GM19043 (cell line): ENCODE measurements around the gene IL17RC.
"Not testable (repeated sequence)": the region's sequence is repeated elsewhere in the genome, so short reads cannot be mapped to it uniquely, and the experiment has no call there.

Source experiments
- ATAC-seq: cut with Tn5 transposase; IDR thresholded peaks from one replicate; pipeline ENCODE4 v1.9.1; 2021; ENCODE audit warnings: low read depth; ENCODE audit not compliant: unreplicated experiment

The IL17RC gene, protein sequence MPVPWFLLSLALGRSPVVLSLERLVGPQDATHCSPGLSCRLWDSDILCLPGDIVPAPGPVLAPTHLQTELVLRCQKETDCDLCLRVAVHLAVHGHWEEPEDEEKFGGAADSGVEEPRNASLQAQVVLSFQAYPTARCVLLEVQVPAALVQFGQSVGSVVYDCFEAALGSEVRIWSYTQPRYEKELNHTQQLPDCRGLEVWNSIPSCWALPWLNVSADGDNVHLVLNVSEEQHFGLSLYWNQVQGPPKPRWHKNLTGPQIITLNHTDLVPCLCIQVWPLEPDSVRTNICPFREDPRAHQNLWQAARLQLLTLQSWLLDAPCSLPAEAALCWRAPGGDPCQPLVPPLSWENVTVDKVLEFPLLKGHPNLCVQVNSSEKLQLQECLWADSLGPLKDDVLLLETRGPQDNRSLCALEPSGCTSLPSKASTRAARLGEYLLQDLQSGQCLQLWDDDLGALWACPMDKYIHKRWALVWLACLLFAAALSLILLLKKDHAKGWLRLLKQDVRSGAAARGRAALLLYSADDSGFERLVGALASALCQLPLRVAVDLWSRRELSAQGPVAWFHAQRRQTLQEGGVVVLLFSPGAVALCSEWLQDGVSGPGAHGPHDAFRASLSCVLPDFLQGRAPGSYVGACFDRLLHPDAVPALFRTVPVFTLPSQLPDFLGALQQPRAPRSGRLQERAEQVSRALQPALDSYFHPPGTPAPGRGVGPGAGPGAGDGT

GRCh38 chr3:9916734-9917680 is at the start of gene IL17RC:
TSS of gene IL17RC (plus strand) at chr3:9917098. CDS start at chr3:9917316, 218 bp downstream.
- ATAC-seq = no peak

DNA sequence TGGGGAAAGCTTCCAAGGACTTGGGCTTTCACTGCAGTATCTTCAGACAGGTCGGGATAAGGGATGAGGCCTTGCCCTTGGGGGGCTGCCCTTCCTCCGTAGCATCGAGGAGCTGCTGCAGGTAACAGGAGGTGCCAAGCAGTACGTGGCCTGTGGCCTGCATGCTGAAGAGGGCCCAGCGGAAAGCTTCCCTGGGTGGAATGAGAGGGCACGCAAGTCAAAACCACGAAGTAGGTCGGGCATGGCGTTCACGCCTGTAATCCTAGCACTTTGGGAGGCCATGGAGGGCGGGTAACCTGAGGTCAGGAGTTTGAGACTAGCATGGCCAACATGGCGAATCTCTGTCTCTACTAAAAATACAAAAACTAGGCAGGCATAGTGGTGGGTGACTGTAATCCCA is 49.8 kb upstream of the IL17RC start:
- ATAC-seq = no peak

- no peak for ATAC-seq
Measured at GRCh38 chr3:9869955-9870354, 46.9 kb upstream of the IL17RC start.

DNA sequence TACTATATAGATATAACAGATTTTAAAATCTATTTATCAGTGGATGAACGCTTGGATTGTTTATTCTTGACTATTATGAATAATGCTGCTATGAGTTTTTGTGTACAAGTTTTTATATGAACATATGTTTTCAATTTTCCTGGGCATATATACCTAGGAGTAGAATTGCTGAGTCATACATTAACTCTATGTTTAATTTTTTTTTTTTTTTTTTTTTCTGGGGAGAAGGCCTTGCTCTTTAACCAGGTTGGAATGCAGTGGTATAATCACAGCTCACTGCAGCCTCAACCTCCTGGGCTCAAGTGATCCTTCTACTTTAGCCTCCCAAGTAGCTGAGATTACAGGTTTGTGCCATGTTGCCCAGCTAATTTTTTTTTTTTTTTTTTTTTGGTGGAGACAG is 45.9 kb upstream of the IL17RC start:
- ATAC-seq = no peak

DNA sequence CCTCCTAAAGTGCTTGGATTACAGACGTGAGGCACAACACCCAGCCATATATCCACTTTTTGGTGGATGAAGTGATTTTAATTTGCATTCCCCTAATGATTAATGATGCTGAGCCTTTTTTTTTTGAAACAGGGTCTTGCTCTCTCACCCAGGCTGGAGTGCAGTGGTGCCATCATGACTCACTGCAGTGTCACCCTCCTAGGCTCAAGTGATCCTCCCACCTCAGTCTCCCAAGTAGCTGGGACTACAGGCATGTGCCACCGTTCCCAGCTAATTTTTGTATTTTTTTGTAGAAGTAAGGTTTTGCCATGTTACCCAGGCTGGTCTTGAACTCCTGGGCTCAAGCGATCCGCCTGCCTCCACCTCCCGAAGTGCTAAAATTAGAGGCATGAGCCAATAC is 44.8 kb upstream of the IL17RC start:
- not testable (repeated sequence) for ATAC-seq

DNA sequence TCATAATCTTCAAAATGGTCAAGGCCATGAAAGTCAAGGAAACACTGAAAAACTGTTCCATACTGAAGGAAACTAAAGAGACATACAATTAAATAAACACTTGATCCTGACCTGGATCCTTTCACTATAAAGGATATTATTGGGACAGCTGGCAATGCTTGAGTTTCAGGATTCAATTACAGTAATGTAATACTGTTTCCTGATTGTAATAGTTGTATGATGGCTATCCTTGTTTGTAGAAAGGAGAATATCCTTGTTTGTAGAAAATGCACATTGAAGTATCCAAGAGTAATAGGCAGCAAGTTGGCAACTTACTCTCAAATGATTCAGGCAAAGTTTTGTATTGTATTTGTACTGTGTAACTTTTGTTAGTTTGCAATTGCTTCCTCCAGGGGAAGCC is 41.5 kb upstream of the IL17RC start:
- no peak for ATAC-seq

GRCh38 chr3:9876255-9876654 is 40.6 kb upstream of the IL17RC start:
- ATAC-seq = not testable (repeated sequence)

GRCh38 chr3:9876991-9877390 is 39.9 kb upstream of the IL17RC start:
- no peak for ATAC-seq

- no peak for ATAC-seq
Measured at GRCh38 chr3:9878700-9879099, 38.2 kb upstream of the IL17RC start.

DNA sequence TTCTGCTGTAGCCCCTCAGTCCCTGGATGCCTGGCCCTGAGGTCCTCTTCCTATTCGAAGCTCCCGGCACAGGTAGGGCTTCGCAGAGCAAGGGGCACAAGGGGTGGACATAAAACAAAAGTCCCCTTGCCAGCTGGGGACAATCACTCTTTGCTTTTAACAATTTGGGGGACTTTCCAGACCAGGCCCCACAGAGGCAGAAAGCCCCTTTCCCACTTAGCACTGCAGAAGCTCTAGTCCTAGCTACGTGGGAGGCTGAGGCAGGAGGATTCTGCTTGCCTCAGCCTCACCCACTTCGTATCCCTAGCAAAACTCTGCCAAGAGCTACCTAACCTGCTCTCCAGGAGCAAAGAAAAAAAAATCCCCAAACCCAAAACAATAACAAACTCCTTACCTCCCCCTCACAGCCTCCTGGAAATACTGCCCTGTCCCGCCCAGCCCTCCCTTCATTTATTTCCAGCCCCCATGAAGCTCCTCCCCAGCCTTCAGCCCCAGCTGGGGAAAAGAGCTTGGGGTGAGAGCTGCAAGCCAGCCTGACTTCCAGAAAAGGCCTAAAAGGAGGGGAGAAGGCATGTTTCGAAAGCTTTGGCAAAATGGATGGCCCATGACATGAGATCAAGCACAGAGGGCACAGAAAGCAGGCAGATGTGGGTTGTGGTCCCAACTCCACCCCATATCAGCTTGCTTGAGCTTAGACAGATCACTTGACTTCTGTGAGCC is 36.9 kb upstream of the IL17RC start, which contains the start of gene CIDEC:
Gene CIDEC (minus strand): TSS at position 424 of the 720 bp plus-strand sequence. CDS start 1,767 bp downstream, outside the sequence.
- ATAC-seq = no peak

DNA sequence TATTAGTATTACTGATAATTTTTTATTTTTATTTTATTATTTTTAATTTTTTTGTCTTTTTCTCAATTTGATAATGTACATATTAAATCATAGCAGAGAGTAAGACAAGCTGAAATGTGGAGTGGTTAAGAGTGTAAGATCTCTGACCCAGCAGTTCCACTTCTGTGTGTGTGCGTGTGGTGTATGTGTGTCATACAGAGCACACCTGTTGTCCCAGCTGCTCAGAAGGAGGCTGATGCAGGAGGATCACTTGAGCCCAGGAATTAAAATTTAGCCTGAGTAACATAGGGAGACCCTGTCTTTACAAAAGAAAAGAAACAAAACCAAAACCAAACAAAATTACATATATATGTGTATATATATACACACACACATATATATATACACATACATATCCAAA is 35.5 kb upstream of the IL17RC start:
- ATAC-seq = no peak

- no peak for ATAC-seq
Measured at GRCh38 chr3:9883706-9884554, 33.0 kb upstream of the IL17RC start.

DNA sequence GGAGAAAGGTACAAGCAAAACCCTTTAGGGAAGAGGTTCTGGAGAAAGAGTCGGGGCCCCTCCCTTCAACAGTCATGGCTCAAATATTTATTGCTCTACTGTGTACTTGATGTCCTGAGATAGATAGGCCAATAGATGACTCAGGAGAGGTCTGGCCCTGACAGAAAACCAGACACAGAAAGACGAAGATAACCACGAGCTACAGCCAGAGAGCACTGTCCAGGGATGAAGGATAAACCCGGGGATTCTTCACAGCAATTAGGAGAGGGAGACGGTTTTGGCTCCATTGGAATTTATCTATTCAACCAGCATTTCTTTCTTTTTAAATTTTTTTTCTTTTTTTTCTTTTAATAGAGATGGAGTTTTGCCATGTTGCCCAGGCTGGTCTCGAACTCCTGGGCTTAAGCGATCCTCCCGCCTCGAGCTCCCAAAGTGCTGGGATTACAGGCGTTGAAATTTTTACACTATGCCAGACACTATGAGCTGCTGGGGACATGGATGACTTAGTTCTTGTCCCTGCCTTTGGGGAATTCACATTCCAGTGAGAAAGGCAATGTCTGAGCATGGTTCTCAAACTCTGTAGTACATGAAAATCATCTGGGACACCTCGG is 32.2 kb upstream of the IL17RC start:
- no peak for ATAC-seq

GRCh38 chr3:9886328-9886727 is 30.6 kb upstream of the IL17RC start:
- no peak for ATAC-seq

DNA sequence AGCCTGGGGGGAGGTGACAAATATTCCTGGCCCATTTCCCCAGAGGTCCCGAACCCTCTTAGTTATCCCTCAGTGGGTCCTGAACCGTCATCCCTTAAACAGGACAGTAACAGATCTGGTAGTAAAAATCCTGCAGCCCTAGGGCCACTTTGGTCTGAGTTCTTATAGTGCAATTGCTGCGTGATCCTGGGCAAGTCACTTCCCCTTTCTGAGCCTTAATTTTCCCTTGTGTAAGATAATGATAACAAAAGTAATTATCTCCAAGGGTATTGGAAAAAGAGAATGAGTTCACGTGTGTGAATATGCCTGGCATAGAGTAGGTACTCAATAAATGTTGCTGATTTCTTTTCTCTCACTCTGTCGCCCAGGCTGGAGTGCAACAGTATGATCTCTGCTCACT is 29.4 kb upstream of the IL17RC start:
- no peak for ATAC-seq

- ATAC-seq = no peak
Measured at GRCh38 chr3:9888540-9888939, 28.4 kb upstream of the IL17RC start.

DNA sequence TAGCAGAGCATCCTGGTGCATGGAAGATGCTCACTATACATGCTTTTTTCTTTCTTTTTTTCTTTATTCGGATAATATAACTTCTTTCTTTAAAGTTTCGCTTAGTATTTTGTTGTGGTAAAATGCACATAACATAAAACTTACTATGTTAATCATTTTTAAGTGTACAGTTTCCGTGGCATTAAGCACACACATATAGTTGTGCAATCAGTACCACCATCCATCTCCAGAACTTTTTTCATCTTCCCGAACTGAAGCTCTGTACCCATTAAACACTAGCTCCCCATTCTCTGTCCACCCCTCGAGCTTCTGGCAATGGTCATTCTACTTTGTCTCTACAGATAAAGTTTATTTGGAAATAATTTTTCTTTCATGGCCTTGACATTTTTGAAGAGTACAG is 27.5 kb upstream of the IL17RC start:
- no peak for ATAC-seq

DNA sequence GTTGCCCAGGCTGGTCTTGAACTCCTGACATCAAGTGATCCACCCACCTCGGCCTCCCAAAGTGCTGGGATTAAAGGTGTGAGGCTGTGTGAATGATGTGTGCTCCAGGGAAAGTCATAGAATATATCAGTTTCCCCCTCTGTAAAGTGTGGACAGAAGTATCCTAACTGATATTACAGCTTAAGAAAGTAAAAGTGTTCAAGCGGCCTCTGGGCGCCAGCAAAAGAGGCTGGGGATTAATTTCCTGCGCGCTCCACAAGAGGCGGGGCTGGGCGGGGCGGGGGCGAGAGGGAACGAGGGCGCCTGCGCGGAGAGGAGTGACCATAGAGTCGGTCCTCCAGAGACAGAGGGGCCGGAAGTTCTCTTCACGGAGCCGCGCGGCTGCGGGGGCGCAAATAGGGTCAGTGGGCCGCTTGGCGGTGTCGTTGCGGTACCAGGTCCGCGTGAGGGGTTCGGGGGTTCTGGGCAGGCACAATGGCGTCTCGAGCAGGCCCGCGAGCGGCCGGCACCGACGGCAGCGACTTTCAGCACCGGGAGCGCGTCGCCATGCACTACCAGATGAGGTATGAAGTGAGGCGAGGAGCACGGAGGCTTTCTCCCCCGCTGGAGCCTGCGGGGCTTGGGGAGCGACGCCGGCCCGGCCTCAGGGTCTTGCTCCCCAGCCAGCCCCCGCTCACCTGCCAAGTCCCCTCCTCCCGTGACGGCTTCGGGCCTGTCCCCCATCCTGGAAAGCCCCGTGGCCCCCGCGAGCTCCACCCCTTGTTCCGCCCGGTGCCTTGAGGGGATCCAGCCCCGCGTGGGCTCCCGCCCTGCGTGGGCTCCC is 26.4 kb upstream of the IL17RC start, which contains the start of gene JAGN1:
Gene JAGN1 (plus strand): TSS at position 362 of the 823 bp plus-strand sequence. CDS start 113 bp downstream, at position 475.
- peak; percentile 69 for ATAC-seq
